Measurements from ENCODE around the gene TMED4. TPM values are rescaled to one million over a fixed set of nuclear protein-coding genes. Genes with fewer than 3 reads are reported as not detected.

Gene TMED4
- polyA plus RNA-seq, 1 donor (not counting 4 experiments of a cell fraction or from before 2014, with no cell fraction given), result 45.8 TPM

DNA sequence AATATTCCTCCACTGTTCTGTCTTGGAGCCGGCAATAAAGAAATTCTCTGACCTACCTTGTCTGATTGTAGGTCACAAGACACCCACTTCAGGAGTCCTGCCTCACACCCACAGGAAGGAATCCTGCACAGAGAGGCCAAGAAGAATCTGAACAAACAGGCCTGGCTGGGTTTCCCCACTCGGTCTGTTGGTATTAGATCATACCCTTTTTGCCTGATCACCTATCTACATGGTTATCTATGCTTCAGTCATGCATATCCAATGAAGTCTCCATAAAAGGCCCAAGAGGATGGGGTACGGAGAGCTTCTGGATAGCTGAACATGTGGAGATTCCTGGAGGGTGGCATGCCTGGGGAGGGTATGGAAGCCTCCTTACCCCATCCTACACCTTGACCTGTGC is 36.7 kb upstream of the TMED4 start:
- Histone ChIP-seq H3K27ac (ENCODE audit: control insufficient read depth, insufficient read depth, low read length) (peak overlapping the region; percentile 83), H3K9me3 (ENCODE audit: control insufficient read depth, low read depth, low read length) (no peaks in the 10 kb centered on the region), H3K9me1 (ENCODE audit: control insufficient read depth, extremely low read depth, insufficient read depth, low read length) (no peaks in the 10 kb centered on the region), H3K4me2 (ENCODE audit: control insufficient read depth, extremely low read depth, insufficient read depth, low read depth, low read length) (peak overlapping the region; percentile 60), H3K4me1 (ENCODE audit: control insufficient read depth, extremely low read depth, insufficient read depth, low read length) (peaks cover 39% of the 10 kb centered on the region), H3K36me3 (ENCODE audit: control insufficient read depth in 2 of 2, extremely low read depth in 1 of 2, insufficient read depth in 2 of 2, low read length in 2 of 2) (peaks cover 3 to 8% of the 10 kb centered on the region in 2 experiments), H3K4me3 (ENCODE audit: control insufficient read depth in 2 of 3, extremely low read depth in 1 of 3, insufficient read depth in 2 of 3, low read depth in 1 of 3, low read length in 3 of 3) (peak overlapping the region; percentile 20 to 48 (median 44)), H4K20me1 (ENCODE audit: control insufficient read depth, extremely low read depth, insufficient read depth, low read length) (no peaks in the 10 kb centered on the region), H3K79me2 (ENCODE audit: control insufficient read depth, insufficient read depth, low read length) (peaks cover 97% of the 10 kb centered on the region), H2AFZ (ENCODE audit: control insufficient read depth, low read length) (no peak overlapping the region), H3K9ac (ENCODE audit: control insufficient read depth, extremely low read depth, insufficient read depth, low read length) (peak overlapping the region; percentile 55), H3K27me3 (ENCODE audit: control insufficient read depth, extremely low read depth, insufficient read depth, low read length) (no peaks in the 10 kb centered on the region)
- DNase-seq (ENCODE audit: low read depth, low spot score) (no peak), FAIRE-seq (peak; percentile 58)
- dilution Hi-C loops (cut with MboI; ENCODE audit: extremely low pct_ligation_motif_present, low sequenced_read_pairs), result no loop called here
- TF ChIP-seq, protein P1, sequence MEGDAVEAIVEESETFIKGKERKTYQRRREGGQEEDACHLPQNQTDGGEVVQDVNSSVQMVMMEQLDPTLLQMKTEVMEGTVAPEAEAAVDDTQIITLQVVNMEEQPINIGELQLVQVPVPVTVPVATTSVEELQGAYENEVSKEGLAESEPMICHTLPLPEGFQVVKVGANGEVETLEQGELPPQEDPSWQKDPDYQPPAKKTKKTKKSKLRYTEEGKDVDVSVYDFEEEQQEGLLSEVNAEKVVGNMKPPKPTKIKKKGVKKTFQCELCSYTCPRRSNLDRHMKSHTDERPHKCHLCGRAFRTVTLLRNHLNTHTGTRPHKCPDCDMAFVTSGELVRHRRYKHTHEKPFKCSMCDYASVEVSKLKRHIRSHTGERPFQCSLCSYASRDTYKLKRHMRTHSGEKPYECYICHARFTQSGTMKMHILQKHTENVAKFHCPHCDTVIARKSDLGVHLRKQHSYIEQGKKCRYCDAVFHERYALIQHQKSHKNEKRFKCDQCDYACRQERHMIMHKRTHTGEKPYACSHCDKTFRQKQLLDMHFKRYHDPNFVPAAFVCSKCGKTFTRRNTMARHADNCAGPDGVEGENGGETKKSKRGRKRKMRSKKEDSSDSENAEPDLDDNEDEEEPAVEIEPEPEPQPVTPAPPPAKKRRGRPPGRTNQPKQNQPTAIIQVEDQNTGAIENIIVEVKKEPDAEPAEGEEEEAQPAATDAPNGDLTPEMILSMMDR (optimal IDR thresholded peaks at IDR 0.05 in 1 of 3, IDR thresholded peaks at IDR 0.05 in 1 of 3, conservative IDR thresholded peaks at IDR 0.05 in 1 of 3; ENCODE audit: extremely low read depth in 1 of 3, insufficient read depth in 2 of 3, low read length in 3 of 3), result no peak
- no peak for TF ChIP-seq EZH2 (IDR thresholded peaks at IDR 0.05; ENCODE audit: low read length)

- H3K9me1 ChIP-seq (ENCODE audit: control insufficient read depth, extremely low read depth, insufficient read depth, low read length), result no peaks in the 10 kb centered on the region
- TF ChIP-seq, protein P1 (optimal IDR thresholded peaks at IDR 0.05 in 1 of 3, IDR thresholded peaks at IDR 0.05 in 1 of 3, conservative IDR thresholded peaks at IDR 0.05 in 1 of 3; ENCODE audit: extremely low read depth in 1 of 3, insufficient read depth in 2 of 3, low read length in 3 of 3), result no peak
- no peak for TF ChIP-seq EZH2 (IDR thresholded peaks at IDR 0.05; ENCODE audit: low read length)
- H2AFZ ChIP-seq (ENCODE audit: control insufficient read depth, low read length), result no peak overlapping the region
- peaks cover 97% of the 10 kb centered on the region for H3K79me2 ChIP-seq (ENCODE audit: control insufficient read depth, insufficient read depth, low read length)
- DNase-seq (ENCODE audit: low read depth, low spot score), result no peak
- dilution Hi-C loops (cut with MboI; ENCODE audit: extremely low pct_ligation_motif_present, low sequenced_read_pairs), result no loop called here
- H3K4me2 ChIP-seq (ENCODE audit: control insufficient read depth, extremely low read depth, insufficient read depth, low read depth, low read length), result peak overlapping the region; percentile 60
- no peaks in the 10 kb centered on the region for H3K27me3 ChIP-seq (ENCODE audit: control insufficient read depth, extremely low read depth, insufficient read depth, low read length)
- no peaks in the 10 kb centered on the region for H4K20me1 ChIP-seq (ENCODE audit: control insufficient read depth, extremely low read depth, insufficient read depth, low read length)
- no peak for FAIRE-seq
- peaks cover 3 to 8% of the 10 kb centered on the region in 2 experiments for H3K36me3 ChIP-seq (ENCODE audit: control insufficient read depth in 2 of 2, extremely low read depth in 1 of 2, insufficient read depth in 2 of 2, low read length in 2 of 2)
- H3K9ac ChIP-seq (ENCODE audit: control insufficient read depth, extremely low read depth, insufficient read depth, low read length), result peak overlapping the region; percentile 55
- H3K9me3 ChIP-seq (ENCODE audit: control insufficient read depth, low read depth, low read length), result no peaks in the 10 kb centered on the region
- peak overlapping the region; percentile 83 for H3K27ac ChIP-seq (ENCODE audit: control insufficient read depth, insufficient read depth, low read length)
- H3K4me3 ChIP-seq (ENCODE audit: control insufficient read depth in 2 of 3, extremely low read depth in 1 of 3, insufficient read depth in 2 of 3, low read depth in 1 of 3, low read length in 3 of 3), result peak overlapping the region; percentile 20 to 48 (median 44)
- H3K4me1 ChIP-seq (ENCODE audit: control insufficient read depth, extremely low read depth, insufficient read depth, low read length), result peaks cover 39% of the 10 kb centered on the region
Measured at GRCh38 chr7:44618045-44618444, 36.0 kb upstream of the TMED4 start.

Measured in keratinocyte (primary cell).